K562 (cell line): ENCODE measurements around the gene TAMALIN. TPM values are rescaled to one million over a fixed set of nuclear protein-coding genes. Genes with fewer than 3 reads are reported as not detected.
A peak's percentile ranks its signal among the peaks of the same experiment; 100 is the strongest.

Source experiments
- ATF1 ChIP-seq, 2 experiments: fragments of 450-650 bp in 1 of 2; IDR thresholded peaks; 2 replicates each; pipeline ENCODE4 v1.6.1; 2016; ENCODE audit warnings: missing compliant biosample characterization in 1 of 2, missing genetic modification characterization in 1 of 2
- ATF3 ChIP-seq, 2 experiments: fragments of 450-650 bp in 1 of 2; sonication (generic) in 1 of 2; formaldehyde crosslinking in 1 of 2; IDR thresholded peaks in 1 of 2; conservative IDR thresholded peaks in 1 of 2; 2 replicates each; pipeline versions ENCODE4 v1.6.1 to v1.8.1; 2016 to 2023; ENCODE audit warnings: mild to moderate bottlenecking in 2 of 2, moderate library complexity in 2 of 2, inconsistent platforms in 1 of 2, missing genetic modification reagents in 1 of 2
- CAMTA2 ChIP-seq: fragments of 250-450 bp; sonication (Bioruptor Pico); conservative IDR thresholded peaks from 2 replicates; pipeline ENCODE4 v1.5.1; 2022
- CBX1 ChIP-seq: sonication (generic); IDR thresholded peaks from 2 replicates; pipeline ENCODE4 v1.6.1; 2016; ENCODE audit warnings: antibody characterized with exemption, low read depth, mild to moderate bottlenecking
- CREB3 ChIP-seq: fragments of 450-650 bp; conservative IDR thresholded peaks from 2 replicates; pipeline ENCODE4 v1.6.1; 2016; ENCODE audit warnings: missing genetic modification characterization, low read depth, mild to moderate bottlenecking, missing compliant biosample characterization, moderate library complexity
- E2F5 ChIP-seq: sonication (generic); formaldehyde crosslinking; IDR thresholded peaks from 2 replicates; pipeline ENCODE4 v1.8.0; 2022; ENCODE audit warnings: mild to moderate bottlenecking, missing genetic modification reagents
- EGR1 ChIP-seq: fragments of 450-650 bp; conservative IDR thresholded peaks from 2 replicates; pipeline ENCODE4 v1.6.1; 2017; ENCODE audit warnings: mild to moderate bottlenecking
- HMGN3 ChIP-seq: IDR thresholded peaks from 2 replicates; pipeline ENCODE4 v1.6.1; 2011; ENCODE audit warnings: borderline replicate concordance, low read depth, mild to moderate bottlenecking, mixed read lengths, low read length; ENCODE audit not compliant: insufficient read length; ENCODE audit errors: extremely low read depth
- HNRNPUL1 ChIP-seq: fragments of 200-400 bp; formaldehyde crosslinking; IDR thresholded peaks from 2 replicates; pipeline ENCODE4 v1.6.1; 2017; ENCODE audit warnings: low read length
- MAZ ChIP-seq, 2 experiments: fragments of 450-650 bp in 1 of 2; sonication (generic) in 1 of 2; formaldehyde crosslinking; IDR thresholded peaks in 1 of 2; conservative IDR thresholded peaks in 1 of 2; 2 replicates each; pipeline versions ENCODE4 v1.4.0 to v1.5.0; 2020; ENCODE audit warnings: mild to moderate bottlenecking in 1 of 2, missing genetic modification reagents in 1 of 2
- NFE2 ChIP-seq: IDR thresholded peaks from 2 replicates; pipeline ENCODE4 v1.6.1; 2014; ENCODE audit warnings: antibody characterized with exemption, low read depth
- NFXL1 ChIP-seq: fragments of 450-650 bp; formaldehyde crosslinking; IDR thresholded peaks from 2 replicates; pipeline ENCODE4 v1.4.0; 2021; ENCODE audit warnings: mild to moderate bottlenecking
- NFYB ChIP-seq: IDR thresholded peaks from 2 replicates; pipeline ENCODE4 v1.6.1; 2011; ENCODE audit warnings: mild to moderate bottlenecking, moderate library complexity; ENCODE audit not compliant: insufficient read length; ENCODE audit errors: extremely low read depth
- PHF20 ChIP-seq: fragments of 450-650 bp; IDR thresholded peaks from 2 replicates; pipeline ENCODE4 v1.6.1; 2018; ENCODE audit not compliant: partially characterized antibody
- PML ChIP-seq: IDR thresholded peaks from 2 replicates; pipeline ENCODE4 v1.6.1; 2012; ENCODE audit warnings: low read length, inconsistent platforms
- RBFOX2 ChIP-seq: fragments of 200-400 bp; formaldehyde crosslinking; IDR thresholded peaks from 2 replicates; pipeline ENCODE4 v1.6.1; 2017; ENCODE audit warnings: low read depth, mild to moderate bottlenecking, low read length, moderate library complexity
- SMARCA4 ChIP-seq: fragments of 450-650 bp; IDR thresholded peaks from 2 replicates; pipeline ENCODE4 v1.6.1; 2016
- TBL1XR1 ChIP-seq, 2 experiments: IDR thresholded peaks; 2 replicates each; pipeline ENCODE4 v1.6.1; 2012; ENCODE audit warnings: improper control_type of control experiment in 2 of 2, low read length in 2 of 2, mild to moderate bottlenecking in 1 of 2
- TFAP4 ChIP-seq: sonication (generic); formaldehyde crosslinking; IDR thresholded peaks from 2 replicates; pipeline ENCODE4 v1.8.0; 2022; ENCODE audit warnings: missing genetic modification reagents, mild to moderate bottlenecking, moderate library complexity, borderline replicate concordance
- ZNF175 ChIP-seq: fragments of 200-800 bp; sonication (Bioruptor generic); IDR thresholded peaks from 2 replicates; pipeline ENCODE4 v1.6.1; 2016; ENCODE audit warnings: low read depth, mild to moderate bottlenecking, missing genetic modification characterization, missing compliant biosample characterization
- ZNF280B ChIP-seq: fragments of 250-450 bp; sonication (Bioruptor Pico); IDR thresholded peaks from 2 replicates; pipeline ENCODE4 v1.5.1; 2021; ENCODE audit warnings: mild to moderate bottlenecking
- ZNF316 ChIP-seq: fragments of 450-650 bp; IDR thresholded peaks from 2 replicates; pipeline ENCODE4 v1.6.1; 2016
- polyA plus RNA-seq, 8 experiments: library from polyadenylated mRNA; depleted of rRNA in 4 of 8; stranded (reverse) in 5 of 8; unstranded in 3 of 8; fragments of >200 nt; fragmentation: Nextera tagmentation in 2 of 8; fragmentation: Illumina TruSeq in 1 of 8; extraction: Ambion mirVana in 2 of 8; extraction: Trizol in 1 of 8; gene quantifications; 2 replicates each; pipeline versions ENCODE4 v1.2.1 to v1.2.3, GENCODE V29; 2011 to 2014; ENCODE audit warnings: inconsistent platforms in 1 of 8, missing spikeins in 1 of 8
- total RNA-seq, 7 experiments: library from RNA; depleted of rRNA in 6 of 7; stranded (reverse); fragments of >200 nt in 6 of 7; fragmentation: Illumina TruSeq in 2 of 7; extraction: Trizol in 2 of 7; gene quantifications; 2 replicates each; pipeline versions ENCODE4 v1.2.1 to v1.2.3, GENCODE V29; 2011 to 2021; ENCODE audit warnings: low replicate concordance in 1 of 7

TAMALIN gene
- total and polyA plus RNA-seq, 9 of the 15 experiments (the other 6 are each of a cell fraction or from before 2014, with no cell fraction given), result 0.74 to 2.2 (median 1.5) TPM; not detected in 2

- no peak for TF ChIP-seq E2F5 (CRISPR knock-in tag)
- TF ChIP-seq HNRNPUL1, result no peak
- peak; percentile 38; the same call in 1 of the 2 replicates for TF ChIP-seq SMARCA4
- peak; percentile 61 for TF ChIP-seq PHF20
- no peak for TF ChIP-seq CAMTA2 (CRISPR knock-in tag)
- no peak for TF ChIP-seq ATF1 (CRISPR knock-in tag; IDR thresholded peaks at IDR 0.05)
- peak; percentile 91 for TF ChIP-seq ATF1 (tag; IDR thresholded peaks at IDR 0.05)
- peak in 1 of 2 experiments; percentile 9; a peak in 1 of 4 replicates for TF ChIP-seq TBL1XR1 (IDR thresholded peaks at IDR 0.05; ENCODE audit: low read length in 2 of 2)
- peak; percentile 59 for TF ChIP-seq ZNF316
- TF ChIP-seq EGR1, result peak; percentile 75
- peak; percentile 71 for TF ChIP-seq RBFOX2
- TF ChIP-seq ATF3 (IDR thresholded peaks at IDR 0.05), result peak; percentile 51; the same call in 1 of the 2 replicates
- no peak for TF ChIP-seq ATF3 (CRISPR knock-in tag; conservative IDR thresholded peaks at IDR 0.05)
- TF ChIP-seq MAZ (CRISPR knock-in tag; conservative IDR thresholded peaks at IDR 0.05 in 1 of 2, IDR thresholded peaks at IDR 0.05 in 1 of 2), result peak; percentile 82 to 83; a peak in 3 of 4 replicates
- no peak for TF ChIP-seq NFE2
- TF ChIP-seq TFAP4 (CRISPR knock-in tag), result peak; percentile 90
- peak; percentile 84 for TF ChIP-seq NFYB
- 0 out of 2 replicates have a peak, but pooled peaks have one; percentile 70 for TF ChIP-seq ZNF175 (CRISPR knock-in tag)
- no peak for TF ChIP-seq PML
- no peak for TF ChIP-seq CBX1
- peak; percentile 76 for TF ChIP-seq HMGN3
- no peak for TF ChIP-seq ZNF280B
- TF ChIP-seq NFXL1, result no peak
- 0 out of 2 replicates have a peak, but pooled peaks have one; percentile 34 for TF ChIP-seq CREB3
Observed at GRCh38 chr12:52032804-52033445, 26.2 kb downstream of the TAMALIN start (continued).
